Measurements from ENCODE around the gene FRAS1.

DNA sequence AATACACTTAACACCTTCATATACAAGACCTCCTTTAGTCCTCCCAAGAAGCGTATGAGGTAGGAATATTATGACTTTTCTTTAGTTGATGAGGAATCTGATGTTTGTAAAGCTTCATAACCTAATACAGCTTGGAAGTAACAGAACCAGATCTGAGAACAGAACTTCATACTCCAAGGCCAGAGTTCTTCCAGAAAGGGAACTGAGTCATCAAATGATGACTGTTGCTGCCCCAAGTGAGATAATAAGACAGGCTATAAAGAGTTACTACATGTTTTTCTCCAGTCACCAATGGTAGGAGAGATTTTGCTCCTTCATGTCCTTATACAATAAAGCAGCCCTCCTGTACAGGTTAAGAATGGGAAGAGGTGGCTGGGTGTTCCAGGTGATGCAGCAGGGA, 420.2 kb downstream of the FRAS1 start:
- TF ChIP-seq, protein P1, sequence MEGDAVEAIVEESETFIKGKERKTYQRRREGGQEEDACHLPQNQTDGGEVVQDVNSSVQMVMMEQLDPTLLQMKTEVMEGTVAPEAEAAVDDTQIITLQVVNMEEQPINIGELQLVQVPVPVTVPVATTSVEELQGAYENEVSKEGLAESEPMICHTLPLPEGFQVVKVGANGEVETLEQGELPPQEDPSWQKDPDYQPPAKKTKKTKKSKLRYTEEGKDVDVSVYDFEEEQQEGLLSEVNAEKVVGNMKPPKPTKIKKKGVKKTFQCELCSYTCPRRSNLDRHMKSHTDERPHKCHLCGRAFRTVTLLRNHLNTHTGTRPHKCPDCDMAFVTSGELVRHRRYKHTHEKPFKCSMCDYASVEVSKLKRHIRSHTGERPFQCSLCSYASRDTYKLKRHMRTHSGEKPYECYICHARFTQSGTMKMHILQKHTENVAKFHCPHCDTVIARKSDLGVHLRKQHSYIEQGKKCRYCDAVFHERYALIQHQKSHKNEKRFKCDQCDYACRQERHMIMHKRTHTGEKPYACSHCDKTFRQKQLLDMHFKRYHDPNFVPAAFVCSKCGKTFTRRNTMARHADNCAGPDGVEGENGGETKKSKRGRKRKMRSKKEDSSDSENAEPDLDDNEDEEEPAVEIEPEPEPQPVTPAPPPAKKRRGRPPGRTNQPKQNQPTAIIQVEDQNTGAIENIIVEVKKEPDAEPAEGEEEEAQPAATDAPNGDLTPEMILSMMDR (IDR thresholded peaks at IDR 0.05), result no peak
- TF ChIP-seq MAFK (IDR thresholded peaks at IDR 0.05; ENCODE audit: partially characterized antibody) (no peak), RFX5 (IDR thresholded peaks at IDR 0.05) (no peak)
- TF ChIP-seq, protein P2, sequence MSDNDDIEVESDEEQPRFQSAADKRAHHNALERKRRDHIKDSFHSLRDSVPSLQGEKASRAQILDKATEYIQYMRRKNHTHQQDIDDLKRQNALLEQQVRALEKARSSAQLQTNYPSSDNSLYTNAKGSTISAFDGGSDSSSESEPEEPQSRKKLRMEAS (IDR thresholded peaks at IDR 0.05), result no peak
